HepG2 (cell line): Measurements from ENCODE around the gene DDI2. TPM values are rescaled to one million over a fixed set of nuclear protein-coding genes. Genes with fewer than 3 reads are reported as not detected.

ENCODE experiments used
- ATAC-seq: fragments of 200-7000 bp; cut with Tn5 transposase; 3 replicates; pipeline ENCODE4 v1.9.1; 2020; ENCODE audit warnings: mild to moderate bottlenecking, moderate library complexity
- BruUV-seq: library from RNA; stranded (reverse); fragments of 400-500 nt; replicated peaks from 2 replicates; lab custom pipeline; 2021; lab: Mats Ljungman, UMichigan
- CTCF ChIA-PET: fragments of 300-600 bp; formaldehyde crosslinking; extraction: SDS; loops from one replicate; lab custom pipeline; 2021; ENCODE audit warnings: low total read pairs, inconsistent platforms, low intra/inter-chr PET ratio; lab: Yijun Ruan, JAX
- POLR2A ChIA-PET: fragments of 350-600 bp; sonication (Branson Sonifier 250); formaldehyde crosslinking; loops from one replicate; lab custom pipeline; 2020; ENCODE audit warnings: antibody characterized with exemption, inconsistent platforms; lab: Yijun Ruan, JAX
- DNase-seq: peaks from one replicate; pipeline ENCODE4 v3.0.0-alpha.2; 2015; ENCODE audit warnings: low spot score
- FAIRE-seq: peaks from 3 replicates; lab custom pipeline; 2011; peaks lifted over from hg19 to GRCh38; lab: Jason Lieb, UNC
- H2AFZ ChIP-seq: one replicate; pipeline ENCODE4 v1.6.1; 2011; ENCODE audit warnings: low read length, inconsistent platforms
- H3K27ac ChIP-seq: fragments of 300-600 bp; 3 replicates; pipeline ENCODE4 v1.8.0; 2011; ENCODE audit warnings: mixed run types, mild to moderate bottlenecking, mixed read lengths, low read length, inconsistent platforms; ENCODE audit not compliant: insufficient read depth; ENCODE audit errors: extremely low read length
- H3K27me3 ChIP-seq, 2 experiments: fragments of 200-600 bp in 1 of 2; 2 replicates in 1 of 2; 3 replicates in 1 of 2; pipeline versions ENCODE4 v1.6.0 to v1.8.0; 2011; ENCODE audit warnings: low read length in 2 of 2, mild to moderate bottlenecking in 2 of 2, moderate library complexity in 2 of 2, inconsistent platforms in 1 of 2; ENCODE audit not compliant: insufficient read depth in 2 of 2, control insufficient read depth in 1 of 2
- H3K36me3 ChIP-seq, 2 experiments: fragments of 200-600 bp in 1 of 2; replicated peaks in 1 of 2; 2 replicates in 1 of 2; 3 replicates in 1 of 2; pipeline versions ENCODE4 v1.5.1 to v1.8.0; 2011; ENCODE audit warnings: low read length in 2 of 2, inconsistent platforms in 1 of 2; ENCODE audit not compliant: insufficient read depth in 2 of 2, control insufficient read depth in 1 of 2
- H3K4me1 ChIP-seq: 2 replicates; pipeline ENCODE4 v1.5.1; 2012; ENCODE audit warnings: low read length, inconsistent platforms; ENCODE audit not compliant: insufficient read depth
- H3K4me2 ChIP-seq: 2 replicates; pipeline ENCODE4 v1.6.0; 2011; ENCODE audit warnings: low read depth, low read length, inconsistent platforms
- H3K4me3 ChIP-seq, 3 experiments: fragments of 200-600 bp in 1 of 3; sonication (generic), shearing (Covaris generic) in 1 of 3; replicated peaks in 1 of 3; 2 replicates each; pipeline ENCODE4 v1.5.1; 2011 to 2016; ENCODE audit warnings: low read length in 3 of 3, inconsistent platforms in 2 of 3, low read depth in 2 of 3, mild to moderate bottlenecking in 2 of 3, control low read depth in 1 of 3, mixed read lengths in 1 of 3; ENCODE audit not compliant: insufficient read depth in 1 of 3
- H3K79me2 ChIP-seq: one replicate; pipeline ENCODE4 v1.6.1; 2011; ENCODE audit warnings: low read length, inconsistent platforms; ENCODE audit not compliant: insufficient read depth
- H3K9ac ChIP-seq: 2 replicates; pipeline ENCODE4 v1.6.0; 2011; ENCODE audit warnings: mild to moderate bottlenecking, low read depth, low read length, inconsistent platforms; ENCODE audit not compliant: insufficient read depth
- H3K9me3 ChIP-seq: 2 replicates; pipeline ENCODE4 v1.5.1; 2012; ENCODE audit warnings: mild to moderate bottlenecking, low read length
- H4K20me1 ChIP-seq: 2 replicates; pipeline ENCODE4 v1.6.0; 2011; ENCODE audit warnings: inconsistent platforms, mild to moderate bottlenecking, low read length, moderate library complexity; ENCODE audit not compliant: insufficient read depth
- ARID3A ChIP-seq: IDR thresholded peaks from 2 replicates; pipeline ENCODE4 v1.6.1; 2012; ENCODE audit warnings: low read depth, low read length, improper control_type of control experiment
- CHD4 ChIP-seq: fragments of 200-600 bp; sonication (generic); IDR thresholded peaks from 2 replicates; pipeline ENCODE4 v1.7.0; 2017; ENCODE audit warnings: mild to moderate bottlenecking, low read length, borderline replicate concordance
- HMGXB3 ChIP-seq: sonication (generic); formaldehyde crosslinking; IDR thresholded peaks from 2 replicates; pipeline ENCODE4 v1.4.0; 2020; ENCODE audit warnings: missing genetic modification reagents, borderline replicate concordance
- KDM3A ChIP-seq: IDR thresholded peaks from 2 replicates; pipeline ENCODE4 v1.6.1; 2018; ENCODE audit warnings: low read depth, missing compliant biosample characterization
- MAFF ChIP-seq: IDR thresholded peaks from 2 replicates; pipeline ENCODE4 v1.6.1; 2011; ENCODE audit warnings: low read depth, low read length, improper control_type of control experiment
- MAFK ChIP-seq, 2 experiments: IDR thresholded peaks in 1 of 2; conservative IDR thresholded peaks in 1 of 2; 2 replicates each; pipeline ENCODE4 v1.6.1; 2011; ENCODE audit warnings: improper control_type of control experiment in 2 of 2, low read length in 2 of 2
- NCOR1 ChIP-seq: fragments of 200-600 bp; sonication (generic); IDR thresholded peaks from 2 replicates; pipeline ENCODE4 v1.7.0; 2017; ENCODE audit warnings: antibody characterized with exemption, low read length, borderline replicate concordance
- NR2F1 ChIP-seq, 2 experiments: fragments of 450-650 bp in 1 of 2; formaldehyde crosslinking in 1 of 2; IDR thresholded peaks; 2 replicates each; pipeline versions ENCODE4 v1.5.0 to v1.6.1; 2016 to 2020; ENCODE audit warnings: mild to moderate bottlenecking in 1 of 2, missing compliant biosample characterization in 1 of 2, missing genetic modification reagents in 1 of 2, moderate library complexity in 1 of 2
- NR2F2 ChIP-seq: IDR thresholded peaks from 2 replicates; pipeline ENCODE4 v1.6.1; 2012; ENCODE audit warnings: low read depth, inconsistent platforms, borderline replicate concordance
- NR2F6 ChIP-seq, 2 experiments: IDR thresholded peaks; 2 replicates each; pipeline ENCODE4 v1.6.1; 2016; ENCODE audit warnings: antibody characterized with exemption in 1 of 2, mild to moderate bottlenecking in 1 of 2
- PHB2 ChIP-seq: fragments of 450-650 bp; IDR thresholded peaks from 2 replicates; pipeline ENCODE4 v1.6.1; 2018; ENCODE audit not compliant: partially characterized antibody
- TEAD3 ChIP-seq: optimal IDR thresholded peaks from 2 replicates; pipeline ENCODE3; 2016; ENCODE audit warnings: borderline replicate concordance
- U2AF1 ChIP-seq: fragments of 200-400 bp; formaldehyde crosslinking; optimal IDR thresholded peaks from 2 replicates; pipeline ENCODE3; 2017; ENCODE audit warnings: mild to moderate bottlenecking, low read depth, low read length
- ZBTB20 ChIP-seq: sonication (generic); formaldehyde crosslinking; IDR thresholded peaks from 2 replicates; pipeline ENCODE4 v1.8.1; 2023; ENCODE audit warnings: missing genetic modification reagents, low read depth, mild to moderate bottlenecking, borderline replicate concordance
- ZNF839 ChIP-seq: sonication (generic); formaldehyde crosslinking; IDR thresholded peaks from 2 replicates; pipeline ENCODE4 v1.4.0; 2020; ENCODE audit warnings: missing genetic modification reagents, mild to moderate bottlenecking, borderline replicate concordance
- WGBS: methylation state at CpG from one replicate; pipeline ENCODE4 v1.1.6; 2017; ENCODE audit warnings: low lambda C conversion rate; 5-methylcytosine and 5-hydroxymethylcytosine counted together
- in situ Hi-C: cut with HindIII; loops from 2 replicates; pipeline ENCODE4 v1.10.0; 2017; ENCODE audit warnings: low pct_unique_long_range_greater_than_20kb; ENCODE audit not compliant: extremely low pct_ligation_motif_present
- intact Hi-C: fragments of 100-400 bp; cut with micrococcal nuclease; formaldehyde crosslinking; loops from one replicate; pipeline ENCODE4 v1.10.0; 2022; ENCODE audit not compliant: unreplicated experiment
- polyA plus RNA-seq, 8 experiments: library from polyadenylated mRNA; depleted of rRNA in 3 of 8; stranded (reverse) in 7 of 8; unstranded in 1 of 8; fragments of >200 nt; fragmentation: Illumina TruSeq in 4 of 8; extraction: Trizol in 4 of 8; gene quantifications; 2 replicates each; pipeline versions ENCODE4 v1.2.1 to v1.2.3, GENCODE V29; 2011 to 2016; ENCODE audit warnings: low read depth in 4 of 8, missing spikeins in 1 of 8, mixed read lengths in 1 of 8; ENCODE audit not compliant: insufficient read depth in 1 of 8
- total RNA-seq, 5 experiments: library from RNA; depleted of rRNA; stranded (reverse); fragments of >200 nt; fragmentation: Illumina TruSeq; extraction: Trizol; gene quantifications; 2 replicates each; pipeline ENCODE4 v1.2.3, GENCODE V29; 2016; ENCODE audit warnings: low read depth in 1 of 5

Gene DDI2
- total and polyA plus RNA-seq, 2 of the 13 experiments (the other 11 are each of a cell fraction or from before 2014, with no cell fraction given), result 8.5 to 25.7 TPM

GRCh38 chr1:15592285-15592684, 25.0 kb upstream of the DDI2 start (continued):
- TF ChIP-seq HMGXB3 (CRISPR knock-in tag), result no peak
- TF ChIP-seq, all 625 proteins: peak for 0

GRCh38 chr1:15595809-15596617, 21.2 kb upstream of the DDI2 start:
- H3K4me1 ChIP-seq, result peaks cover 33% of the 10 kb centered on the region
- BruUV-seq, result no TSS peak
- H3K79me2 ChIP-seq, result no peaks in the 10 kb centered on the region
- H3K27ac ChIP-seq, result no peak overlapping the region
- no peaks in the 10 kb centered on the region for H4K20me1 ChIP-seq
- ChIA-PET POLR2A (interaction anchor here (0.7 to 3.0 kb wide), 8 partner anchors 8 to 146 kb away, joined by 3 to 37 read pairs (median 4); partner anchors contain the start of genes AGMAT, DDI2 and DNAJC16), CTCF (interaction anchor here (0.6 to 1.8 kb wide), 3 partner anchors 23 to 145 kb away, joined by 3 to 9 read pairs (median 3); no protein-coding TSS in a partner anchor)
- in situ Hi-C loops, result loop anchor here (5.0 kb wide), 1 partner anchor 146 kb away; the partner anchor contains the start of gene TMEM82
- no peak overlapping the region for H2AFZ ChIP-seq
- intact Hi-C loops, result loop anchor here (5.0 kb wide), 1 partner anchor 141 kb away; the partner anchor contains the start of gene SLC25A34
- H3K4me2 ChIP-seq, result peak overlapping the region; percentile 67
- H3K9me3 ChIP-seq, result no peaks in the 10 kb centered on the region
- DNase-seq (peak; percentile 14), ATAC-seq (peak; percentile 43), FAIRE-seq (no peak)
- no peaks in the 10 kb centered on the region for H3K27me3 ChIP-seq
- H3K36me3 ChIP-seq, result no peaks in the 10 kb centered on the region
- H3K9ac ChIP-seq, result no peak overlapping the region
- H3K4me3 ChIP-seq, result no peak overlapping the region
- 41% methylated on average over 5 of the region's 5 CpGs for WGBS
- TF ChIP-seq NCOR1 (0 out of 2 replicates have a peak, but pooled peaks have one; percentile 14), ZNF839 (CRISPR knock-in tag) (no peak), MAFF (peak; percentile 64), PHB2 (no peak), ARID3A (0 out of 2 replicates have a peak, but pooled peaks have one; percentile 14), CHD4 (0 out of 2 replicates have a peak, but pooled peaks have one; percentile 55), MAFK (conservative IDR thresholded peaks at IDR 0.05 in 1 of 2, IDR thresholded peaks at IDR 0.05 in 1 of 2; ENCODE audit: low read length in 2 of 2) (peak; percentile 64 to 67), KDM3A (CRISPR knock-in tag) (no peak), U2AF1 (no peak), NR2F2 (no peak), NR2F6 (IDR thresholded peaks at IDR 0.05) (peak; percentile 28; the same call in 1 of the 2 replicates), NR2F6 (CRISPR knock-in tag; IDR thresholded peaks at IDR 0.05) (no peak), TEAD3 (CRISPR knock-in tag) (no peak), ZBTB20 (no peak), NR2F1 (CRISPR knock-in tag; IDR thresholded peaks at IDR 0.05) (0 out of 4 replicates have a peak, but pooled peaks of 1 of the 2 experiments have one; percentile 15)
